ENCODE measurements around the gene CYP26C1. TPM values are rescaled to one million over a fixed set of nuclear protein-coding genes. Genes with fewer than 3 reads are reported as not detected.

CYP26C1 gene
- total RNA-seq, 2 donors from 2014 or later = not detected

DNA sequence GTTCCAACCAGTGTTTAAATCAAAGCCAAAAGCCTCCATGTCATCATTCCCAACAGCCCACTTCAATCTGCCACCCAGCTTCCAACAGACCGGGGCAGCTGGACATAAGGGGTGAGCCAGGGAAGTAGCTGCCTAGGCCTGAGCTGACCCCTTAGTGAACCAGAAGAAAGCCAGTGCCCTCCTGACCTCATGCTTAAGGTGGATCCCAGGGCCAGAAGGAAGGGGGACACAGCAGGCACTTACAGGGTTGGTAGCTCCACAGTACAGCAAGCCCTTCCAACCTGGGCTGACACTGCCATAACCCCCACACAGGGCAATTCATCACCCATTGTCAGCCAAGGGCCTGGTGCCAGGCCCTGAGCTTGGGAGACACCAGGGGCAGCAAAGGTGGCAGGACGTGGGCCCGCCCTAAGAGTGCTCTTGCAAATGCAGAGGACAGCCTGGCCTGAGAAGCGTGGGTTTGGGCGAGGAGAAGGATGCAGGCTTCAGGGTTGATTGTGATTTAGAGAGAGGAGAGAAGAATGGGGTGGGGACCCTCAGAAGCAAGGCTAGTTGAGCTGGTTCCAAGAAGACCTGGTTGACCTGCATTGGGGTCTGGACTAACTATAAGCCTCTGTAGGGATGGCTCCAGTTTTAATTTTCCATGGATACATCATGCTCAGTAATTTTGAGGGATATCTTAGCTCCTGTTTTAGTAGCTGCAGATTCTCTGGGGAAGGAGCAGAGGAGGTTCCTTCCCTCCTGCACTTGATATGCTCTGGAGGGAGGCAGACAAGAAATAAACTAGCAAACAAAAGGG lies 10.0 kb downstream of the CYP26C1 start:
- Mint-ChIP-seq H3K4me3 (no peak overlapping the region), H3K27ac (no peak overlapping the region), H3K4me1 (peaks cover 6% of the 10 kb centered on the region), H3K36me3 (ENCODE audit: low read depth) (no peaks in the 10 kb centered on the region), H3K27me3 (peaks cover 60% of the 10 kb centered on the region), H3K9me3 (no peaks in the 10 kb centered on the region)
- no peak for ATAC-seq (replicated peaks)

DNA sequence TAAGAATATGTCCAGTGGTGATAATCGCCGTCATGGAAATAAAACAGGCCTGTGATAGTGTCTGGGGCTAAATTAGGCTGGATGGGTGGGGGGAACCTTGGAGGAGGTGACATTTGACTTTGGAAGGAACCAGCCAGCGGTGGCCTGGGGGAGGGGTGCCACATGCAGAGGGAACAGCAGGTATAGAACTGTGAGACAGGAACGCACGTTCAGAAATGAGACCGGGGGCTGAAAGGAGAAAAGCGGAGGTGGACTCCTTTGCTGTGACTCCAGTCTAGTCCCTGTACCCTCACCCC lies 10.5 kb downstream of the CYP26C1 start:
- Mint-ChIP-seq H3K9me3 (no peaks in the 10 kb centered on the region), H3K4me3 (no peak overlapping the region), H3K27me3 (peaks cover 64% of the 10 kb centered on the region), H3K36me3 (ENCODE audit: low read depth) (no peaks in the 10 kb centered on the region), H3K4me1 (peaks cover 10% of the 10 kb centered on the region), H3K27ac (no peak overlapping the region)
- no peak for ATAC-seq (replicated peaks)

DNA sequence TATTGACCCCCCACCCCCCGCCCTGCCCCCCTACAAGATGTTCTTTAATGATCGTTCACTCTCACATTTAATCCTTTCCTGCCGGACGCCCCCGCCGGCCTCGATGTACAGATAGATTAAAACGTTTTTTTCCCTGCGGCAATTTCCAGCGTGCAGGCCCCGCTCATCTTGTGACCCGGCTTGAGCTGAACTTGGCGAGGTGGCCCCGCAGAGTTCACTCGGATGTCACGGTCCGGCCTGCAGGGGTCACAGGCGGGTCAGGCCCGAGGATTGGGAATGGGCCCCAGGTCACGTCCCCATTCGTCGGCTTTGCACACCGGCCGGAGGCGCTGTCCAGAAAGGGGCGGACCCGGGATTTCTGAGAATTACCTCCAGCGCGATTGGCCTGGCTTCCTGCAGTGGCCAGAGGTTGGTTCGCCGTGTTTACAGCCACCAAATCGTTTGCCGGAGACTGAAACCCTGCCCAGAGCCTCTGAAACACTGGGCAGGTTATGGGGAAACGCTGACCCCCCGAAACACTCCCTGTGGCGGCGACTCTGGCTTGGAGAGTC lies 11.2 kb downstream of the CYP26C1 start:
- Mint-ChIP-seq H3K36me3 (ENCODE audit: low read depth) (no peaks in the 10 kb centered on the region), H3K9me3 (no peaks in the 10 kb centered on the region), H3K27ac (no peak overlapping the region), H3K27me3 (peaks cover 62% of the 10 kb centered on the region), H3K4me3 (peak overlapping the region; percentile 57), H3K4me1 (peaks cover 10% of the 10 kb centered on the region)
- no peak for ATAC-seq (replicated peaks)

DNA sequence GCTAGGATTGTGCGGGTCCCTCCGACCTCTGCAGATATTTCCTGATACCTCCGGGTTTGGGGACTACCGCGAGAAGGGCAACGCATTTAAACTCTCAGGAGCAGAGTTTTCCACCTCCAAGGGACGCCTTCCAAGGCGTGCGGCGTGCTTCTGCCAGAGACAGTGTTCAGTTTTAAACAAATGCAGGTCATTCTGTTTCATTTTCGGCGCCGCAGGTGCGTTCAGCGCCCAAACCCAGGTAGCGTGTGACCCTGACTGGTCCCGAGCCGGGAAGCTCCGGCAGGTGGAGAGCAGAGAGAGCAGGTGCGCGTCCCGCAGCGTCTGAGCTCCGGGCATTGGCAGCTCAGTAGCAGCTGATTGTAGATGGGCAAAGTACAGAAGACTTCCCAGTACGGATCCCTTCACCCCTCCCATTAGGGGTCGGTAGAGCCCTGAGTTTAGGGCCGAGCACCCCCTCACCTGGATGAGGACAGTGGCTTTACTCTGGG lies 11.7 kb downstream of the CYP26C1 start:
- Mint-ChIP-seq H3K4me1 (peaks cover 10% of the 10 kb centered on the region), H3K27ac (no peak overlapping the region), H3K4me3 (peak overlapping the region; percentile 57), H3K27me3 (peaks cover 59% of the 10 kb centered on the region), H3K9me3 (no peaks in the 10 kb centered on the region), H3K36me3 (ENCODE audit: low read depth) (no peaks in the 10 kb centered on the region)
- ATAC-seq (replicated peaks) = peak; percentile 18

DNA sequence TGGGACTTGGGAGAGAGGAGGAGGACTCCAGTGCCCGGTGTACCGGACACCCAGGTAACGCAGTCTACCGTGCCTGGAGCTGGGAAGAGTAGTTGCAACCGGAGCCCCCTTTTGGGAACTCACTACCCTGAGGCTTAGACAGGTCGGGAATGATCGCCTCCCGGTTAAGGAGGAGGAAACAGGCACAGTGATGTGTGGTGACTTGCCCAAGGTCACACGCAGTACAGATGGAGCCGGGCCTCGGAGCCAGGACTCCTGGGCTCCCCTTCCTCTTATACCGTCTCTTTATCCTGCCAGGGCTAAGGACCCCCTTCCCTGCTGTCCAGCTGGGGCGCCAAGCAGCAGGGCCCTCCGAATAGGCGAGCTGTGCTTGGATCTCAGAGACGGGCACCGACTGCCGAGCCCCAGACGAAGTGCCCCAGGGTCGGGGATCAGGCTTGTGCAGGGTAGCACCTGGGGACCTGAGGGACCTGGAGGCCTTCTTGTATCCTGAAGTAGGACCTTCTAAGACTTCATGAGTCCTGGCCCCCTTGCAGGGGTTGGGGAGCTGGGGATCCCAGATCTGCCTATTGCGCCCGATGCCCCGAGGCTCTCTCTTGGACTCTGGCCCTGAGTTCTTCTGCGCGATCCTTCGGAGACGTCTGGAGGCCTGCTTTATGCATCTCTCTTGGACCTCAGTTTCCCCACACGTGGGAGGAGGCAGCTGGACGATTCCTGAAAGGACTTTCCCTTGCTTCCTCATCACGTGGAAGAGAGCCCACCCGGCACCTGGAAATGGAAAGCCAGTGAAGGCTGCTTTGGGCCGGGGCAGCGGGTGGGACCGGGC lies 12.3 kb downstream of the CYP26C1 start:
- H3K27me3 Mint-ChIP-seq = peaks cover 56% of the 10 kb centered on the region
- peak overlapping the region; percentile 57 for H3K4me3 Mint-ChIP-seq
- peak; percentile 21 for ATAC-seq (replicated peaks)
- no peaks in the 10 kb centered on the region for H3K36me3 Mint-ChIP-seq (ENCODE audit: low read depth)
- peaks cover 10% of the 10 kb centered on the region for H3K4me1 Mint-ChIP-seq
- no peak overlapping the region for H3K27ac Mint-ChIP-seq
- H3K9me3 Mint-ChIP-seq = no peaks in the 10 kb centered on the region

DNA sequence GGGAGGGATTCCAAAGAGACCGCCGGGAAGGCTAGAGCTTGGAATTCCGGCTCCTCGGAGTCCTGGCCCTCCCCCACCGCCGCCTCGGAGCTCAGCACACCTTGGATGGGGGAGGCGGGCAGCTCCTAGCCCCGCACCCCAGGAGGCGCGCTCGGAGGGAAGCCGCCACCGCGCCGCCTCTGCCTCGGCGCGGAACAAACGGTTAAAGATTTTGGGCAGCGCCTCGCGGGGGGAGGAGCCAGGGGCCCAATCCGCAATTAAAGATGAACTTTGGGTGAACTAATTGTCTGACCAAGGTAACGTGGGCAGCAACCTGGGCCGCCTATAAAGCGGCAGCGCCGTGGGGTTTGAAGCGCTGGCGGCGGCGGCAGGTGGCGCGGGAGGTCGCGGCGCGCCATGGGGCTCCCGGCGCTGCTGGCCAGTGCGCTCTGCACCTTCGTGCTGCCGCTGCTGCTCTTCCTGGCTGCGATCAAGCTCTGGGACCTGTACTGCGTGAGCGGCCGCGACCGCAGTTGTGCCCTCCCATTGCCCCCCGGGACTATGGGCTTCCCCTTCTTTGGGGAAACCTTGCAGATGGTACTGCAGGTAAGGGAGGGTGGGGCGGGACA lies 13.0 kb downstream of the CYP26C1 start, which contains the start of gene CYP26A1:
Gene CYP26A1, plus strand, starts transcription at position 355 of the 608 bp plus-strand sequence. Its CDS starts 42 bp downstream, at position 397.
- H3K4me1 Mint-ChIP-seq = peaks cover 8% of the 10 kb centered on the region
- H3K36me3 Mint-ChIP-seq (ENCODE audit: low read depth) = no peaks in the 10 kb centered on the region
- H3K9me3 Mint-ChIP-seq = no peaks in the 10 kb centered on the region
- ATAC-seq (replicated peaks) = no peak
- peak within 1 kb of the TSS; percentile 78 for H3K4me3 Mint-ChIP-seq
- H3K27ac Mint-ChIP-seq = no peak within 1 kb of the TSS
- peaks cover 56% of the 10 kb centered on the region for H3K27me3 Mint-ChIP-seq

DNA sequence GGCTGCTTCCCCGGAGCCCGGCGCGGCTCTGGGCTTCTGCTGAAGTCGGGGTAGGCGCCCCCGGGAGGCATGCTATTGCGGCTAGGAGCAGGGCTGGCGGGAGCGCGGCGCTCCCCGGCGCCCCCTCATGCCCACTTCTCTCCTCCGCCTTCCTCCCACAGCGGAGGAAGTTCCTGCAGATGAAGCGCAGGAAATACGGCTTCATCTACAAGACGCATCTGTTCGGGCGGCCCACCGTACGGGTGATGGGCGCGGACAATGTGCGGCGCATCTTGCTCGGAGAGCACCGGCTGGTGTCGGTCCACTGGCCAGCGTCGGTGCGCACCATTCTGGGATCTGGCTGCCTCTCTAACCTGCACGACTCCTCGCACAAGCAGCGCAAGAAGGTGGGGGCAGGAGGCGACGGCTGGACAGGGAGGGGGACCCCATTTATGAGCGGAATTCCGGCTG lies 13.6 kb downstream of the CYP26C1 start:
- H3K27ac Mint-ChIP-seq = no peak overlapping the region
- ATAC-seq (replicated peaks) = no peak
- H3K36me3 Mint-ChIP-seq (ENCODE audit: low read depth) = no peaks in the 10 kb centered on the region
- peaks cover 52% of the 10 kb centered on the region for H3K27me3 Mint-ChIP-seq
- H3K9me3 Mint-ChIP-seq = no peaks in the 10 kb centered on the region
- H3K4me1 Mint-ChIP-seq = peaks cover 6% of the 10 kb centered on the region
- peak overlapping the region; percentile 78 for H3K4me3 Mint-ChIP-seq

DNA sequence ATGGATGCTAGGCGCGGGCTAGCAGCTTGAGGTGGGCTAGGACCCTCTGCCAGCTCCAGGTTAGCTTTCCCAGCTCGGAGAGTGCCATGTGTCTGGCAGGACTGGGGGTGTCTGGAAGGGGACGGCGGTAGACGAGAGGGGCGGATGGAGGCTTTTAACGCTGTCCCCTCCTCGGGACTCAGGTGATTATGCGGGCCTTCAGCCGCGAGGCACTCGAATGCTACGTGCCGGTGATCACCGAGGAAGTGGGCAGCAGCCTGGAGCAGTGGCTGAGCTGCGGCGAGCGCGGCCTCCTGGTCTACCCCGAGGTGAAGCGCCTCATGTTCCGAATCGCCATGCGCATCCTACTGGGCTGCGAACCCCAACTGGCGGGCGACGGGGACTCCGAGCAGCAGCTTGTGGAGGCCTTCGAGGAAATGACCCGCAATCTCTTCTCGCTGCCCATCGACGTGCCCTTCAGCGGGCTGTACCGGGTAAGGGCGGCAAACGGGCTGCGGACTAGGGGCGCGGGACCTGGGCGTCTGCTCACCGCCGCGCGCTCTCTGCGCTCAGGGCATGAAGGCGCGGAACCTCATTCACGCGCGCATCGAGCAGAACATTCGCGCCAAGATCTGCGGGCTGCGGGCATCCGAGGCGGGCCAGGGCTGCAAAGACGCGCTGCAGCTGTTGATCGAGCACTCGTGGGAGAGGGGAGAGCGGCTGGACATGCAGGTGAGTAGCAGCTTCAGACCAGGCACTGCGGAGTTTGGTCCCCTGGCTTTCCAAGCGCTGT lies 14.2 kb downstream of the CYP26C1 start:
- peaks cover 6% of the 10 kb centered on the region for H3K4me1 Mint-ChIP-seq
- no peak for ATAC-seq (replicated peaks)
- H3K27ac Mint-ChIP-seq = no peak overlapping the region
- H3K27me3 Mint-ChIP-seq = peaks cover 53% of the 10 kb centered on the region
- no peaks in the 10 kb centered on the region for H3K36me3 Mint-ChIP-seq (ENCODE audit: low read depth)
- H3K4me3 Mint-ChIP-seq = peak overlapping the region; percentile 78
- no peaks in the 10 kb centered on the region for H3K9me3 Mint-ChIP-seq

DNA sequence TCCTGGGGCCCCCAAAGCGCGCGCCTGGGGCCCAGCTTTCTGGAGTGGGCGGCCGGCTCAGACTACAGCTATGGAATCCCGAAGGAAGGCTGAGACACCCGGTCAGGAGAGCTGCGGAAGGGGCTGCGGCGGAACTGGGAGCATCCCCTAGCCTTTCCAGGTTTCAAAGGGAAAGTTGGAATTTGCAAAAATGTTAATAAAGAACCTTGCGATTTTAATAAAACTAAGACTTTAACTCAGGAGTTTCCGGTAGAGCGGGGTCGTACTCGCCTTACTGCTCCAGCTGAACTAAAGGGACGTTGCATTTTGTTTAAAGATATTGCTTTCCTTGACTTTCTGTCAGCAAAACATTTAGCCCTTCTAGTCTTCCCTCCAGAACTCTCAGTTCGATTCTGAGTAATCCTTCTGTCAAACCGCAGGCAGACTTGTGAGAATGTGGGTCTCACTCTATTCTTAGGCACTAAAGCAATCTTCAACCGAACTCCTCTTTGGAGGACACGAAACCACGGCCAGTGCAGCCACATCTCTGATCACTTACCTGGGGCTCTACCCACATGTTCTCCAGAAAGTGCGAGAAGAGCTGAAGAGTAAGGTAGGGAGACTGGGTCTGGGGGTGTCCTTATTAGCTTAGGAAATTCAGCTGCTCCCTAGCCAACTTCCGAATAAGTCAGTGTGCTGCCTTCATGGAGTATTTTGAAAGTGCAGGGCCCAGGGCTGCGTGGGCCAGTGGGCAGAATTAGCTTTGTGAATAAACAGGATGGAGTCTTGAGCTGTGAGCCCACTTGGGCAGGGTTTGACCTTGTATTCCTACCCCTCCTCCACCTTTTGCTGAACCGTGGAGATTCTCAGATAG lies 15.0 kb downstream of the CYP26C1 start:
- Mint-ChIP-seq H3K4me1 (peaks cover 10% of the 10 kb centered on the region), H3K4me3 (peak overlapping the region; percentile 78), H3K27me3 (peaks cover 51% of the 10 kb centered on the region), H3K9me3 (no peaks in the 10 kb centered on the region), H3K36me3 (ENCODE audit: low read depth) (no peaks in the 10 kb centered on the region), H3K27ac (no peak overlapping the region)
- peak; percentile 50 for ATAC-seq (replicated peaks)

DNA sequence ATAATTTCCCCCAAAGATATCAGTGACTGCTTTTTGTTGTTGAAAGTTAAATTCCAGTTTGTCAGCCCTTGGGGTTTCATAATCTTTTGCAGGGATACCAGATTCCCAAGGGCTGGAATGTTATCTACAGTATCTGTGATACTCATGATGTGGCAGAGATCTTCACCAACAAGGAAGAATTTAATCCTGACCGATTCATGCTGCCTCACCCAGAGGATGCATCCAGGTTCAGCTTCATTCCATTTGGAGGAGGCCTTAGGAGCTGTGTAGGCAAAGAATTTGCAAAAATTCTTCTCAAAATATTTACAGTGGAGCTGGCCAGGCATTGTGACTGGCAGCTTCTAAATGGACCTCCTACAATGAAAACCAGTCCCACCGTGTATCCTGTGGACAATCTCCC lies 16.3 kb downstream of the CYP26C1 start:
- Mint-ChIP-seq H3K4me3 (no peak overlapping the region), H3K4me1 (peaks cover 10% of the 10 kb centered on the region), H3K27ac (no peak overlapping the region), H3K36me3 (ENCODE audit: low read depth) (no peaks in the 10 kb centered on the region), H3K27me3 (peaks cover 47% of the 10 kb centered on the region), H3K9me3 (no peaks in the 10 kb centered on the region)
- no peak for ATAC-seq (replicated peaks)

DNA sequence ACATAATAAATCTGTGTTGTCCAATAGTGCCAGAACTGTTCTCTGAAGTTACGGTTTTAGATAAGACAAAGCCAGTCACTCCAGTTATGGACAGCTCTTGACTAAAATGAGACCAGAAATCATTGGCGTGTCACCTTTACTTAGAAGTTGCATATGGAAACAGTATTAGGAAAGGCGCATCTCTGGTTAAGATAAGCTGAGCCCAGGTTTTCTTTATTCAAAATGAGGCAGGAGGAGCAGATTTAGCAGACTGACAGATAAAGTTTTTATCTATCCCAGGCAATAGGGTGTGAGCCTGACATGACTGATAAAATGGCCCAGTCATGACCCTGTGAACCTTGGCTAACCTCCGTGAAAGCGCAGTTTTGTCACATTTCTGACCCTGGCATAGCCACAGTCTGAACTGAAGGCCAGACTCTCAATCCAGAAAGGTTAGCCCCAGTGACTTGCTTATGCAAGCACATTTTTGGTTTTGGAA lies 17.3 kb downstream of the CYP26C1 start:
- ATAC-seq (replicated peaks) = no peak
- H3K9me3 Mint-ChIP-seq = no peaks in the 10 kb centered on the region
- peaks cover 10% of the 10 kb centered on the region for H3K4me1 Mint-ChIP-seq
- H3K4me3 Mint-ChIP-seq = no peak overlapping the region
- peaks cover 42% of the 10 kb centered on the region for H3K27me3 Mint-ChIP-seq
- no peak overlapping the region for H3K27ac Mint-ChIP-seq
- no peaks in the 10 kb centered on the region for H3K36me3 Mint-ChIP-seq (ENCODE audit: low read depth)

DNA sequence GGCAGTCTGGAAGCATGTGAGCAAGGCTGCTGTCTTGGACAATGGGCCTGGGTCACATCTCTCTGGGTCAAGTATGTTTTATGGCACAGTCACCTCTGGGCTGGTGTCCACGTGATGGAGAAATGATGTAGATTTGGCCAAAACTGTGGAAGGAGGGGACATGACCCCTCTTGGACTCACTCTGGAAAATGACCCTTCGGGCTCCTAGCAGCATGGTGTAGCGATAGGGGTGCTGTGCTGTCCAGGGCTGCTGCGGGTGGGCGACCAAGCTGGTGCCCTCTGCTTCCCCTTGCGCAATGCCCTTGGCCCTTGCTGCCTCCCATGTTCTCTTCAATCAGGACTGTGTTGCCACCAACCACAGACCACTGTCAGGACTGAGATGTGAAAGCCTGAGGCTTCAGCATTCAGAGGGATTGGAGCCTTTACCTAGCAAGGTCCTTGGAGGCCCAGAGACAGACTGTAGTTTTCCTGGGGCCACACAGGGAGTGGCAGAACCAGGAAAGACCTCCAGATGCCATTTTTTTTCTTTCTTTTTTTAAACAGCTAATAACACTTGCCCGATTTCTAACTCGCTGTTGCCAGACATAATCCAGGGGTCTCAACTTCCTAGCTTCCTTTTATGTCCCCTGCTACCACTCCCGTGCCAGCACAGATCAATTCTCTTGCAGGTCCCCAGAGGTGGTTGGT lies 19.2 kb downstream of the CYP26C1 start:
- Mint-ChIP-seq H3K9me3 (no peaks in the 10 kb centered on the region), H3K4me1 (peaks cover 10% of the 10 kb centered on the region), H3K36me3 (ENCODE audit: low read depth) (no peaks in the 10 kb centered on the region), H3K4me3 (peak overlapping the region; percentile 6), H3K27me3 (peaks cover 36% of the 10 kb centered on the region), H3K27ac (peak overlapping the region; percentile 5)
- ATAC-seq (replicated peaks) = no peak
